ENCODE measurements around the gene APOBEC3B. TPM values are rescaled to one million over a fixed set of nuclear protein-coding genes. Genes with fewer than 3 reads are reported as not detected.
"Not testable (repeated sequence)": the region's sequence is repeated elsewhere in the genome, so short reads cannot be mapped to it uniquely, and the experiment has no call there.

The APOBEC3B gene
- total RNA-seq, 1 donor from 2014 or later = 67.3 TPM

DNA sequence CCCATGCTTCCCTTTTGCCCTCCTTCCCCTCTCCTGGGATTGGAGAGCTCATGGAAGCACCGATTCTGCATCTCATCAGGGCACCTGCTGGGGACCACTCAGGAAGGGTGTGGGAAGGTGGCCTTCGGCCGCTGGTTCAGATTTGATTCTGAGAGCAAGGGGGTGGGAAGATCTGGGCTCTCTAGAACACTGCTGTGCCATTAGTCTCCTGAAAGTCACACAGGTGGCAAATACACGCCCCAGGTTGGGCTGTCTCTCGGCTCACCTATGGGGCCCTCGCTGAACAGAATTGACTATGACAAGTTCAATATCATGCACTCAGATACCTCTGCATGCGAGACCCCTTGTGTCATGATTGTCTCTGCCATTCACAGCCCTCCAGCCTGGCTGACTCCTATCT, 37.5 kb upstream of the APOBEC3B start:
- no peak for DNase-seq (ENCODE audit: low read depth)
- no peak overlapping the region for H3K4me3 ChIP-seq (ENCODE audit: low read depth, low read length)
- TF ChIP-seq, protein P1, sequence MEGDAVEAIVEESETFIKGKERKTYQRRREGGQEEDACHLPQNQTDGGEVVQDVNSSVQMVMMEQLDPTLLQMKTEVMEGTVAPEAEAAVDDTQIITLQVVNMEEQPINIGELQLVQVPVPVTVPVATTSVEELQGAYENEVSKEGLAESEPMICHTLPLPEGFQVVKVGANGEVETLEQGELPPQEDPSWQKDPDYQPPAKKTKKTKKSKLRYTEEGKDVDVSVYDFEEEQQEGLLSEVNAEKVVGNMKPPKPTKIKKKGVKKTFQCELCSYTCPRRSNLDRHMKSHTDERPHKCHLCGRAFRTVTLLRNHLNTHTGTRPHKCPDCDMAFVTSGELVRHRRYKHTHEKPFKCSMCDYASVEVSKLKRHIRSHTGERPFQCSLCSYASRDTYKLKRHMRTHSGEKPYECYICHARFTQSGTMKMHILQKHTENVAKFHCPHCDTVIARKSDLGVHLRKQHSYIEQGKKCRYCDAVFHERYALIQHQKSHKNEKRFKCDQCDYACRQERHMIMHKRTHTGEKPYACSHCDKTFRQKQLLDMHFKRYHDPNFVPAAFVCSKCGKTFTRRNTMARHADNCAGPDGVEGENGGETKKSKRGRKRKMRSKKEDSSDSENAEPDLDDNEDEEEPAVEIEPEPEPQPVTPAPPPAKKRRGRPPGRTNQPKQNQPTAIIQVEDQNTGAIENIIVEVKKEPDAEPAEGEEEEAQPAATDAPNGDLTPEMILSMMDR (conservative IDR thresholded peaks at IDR 0.05; ENCODE audit: low read depth, low read length) = no peak

DNA sequence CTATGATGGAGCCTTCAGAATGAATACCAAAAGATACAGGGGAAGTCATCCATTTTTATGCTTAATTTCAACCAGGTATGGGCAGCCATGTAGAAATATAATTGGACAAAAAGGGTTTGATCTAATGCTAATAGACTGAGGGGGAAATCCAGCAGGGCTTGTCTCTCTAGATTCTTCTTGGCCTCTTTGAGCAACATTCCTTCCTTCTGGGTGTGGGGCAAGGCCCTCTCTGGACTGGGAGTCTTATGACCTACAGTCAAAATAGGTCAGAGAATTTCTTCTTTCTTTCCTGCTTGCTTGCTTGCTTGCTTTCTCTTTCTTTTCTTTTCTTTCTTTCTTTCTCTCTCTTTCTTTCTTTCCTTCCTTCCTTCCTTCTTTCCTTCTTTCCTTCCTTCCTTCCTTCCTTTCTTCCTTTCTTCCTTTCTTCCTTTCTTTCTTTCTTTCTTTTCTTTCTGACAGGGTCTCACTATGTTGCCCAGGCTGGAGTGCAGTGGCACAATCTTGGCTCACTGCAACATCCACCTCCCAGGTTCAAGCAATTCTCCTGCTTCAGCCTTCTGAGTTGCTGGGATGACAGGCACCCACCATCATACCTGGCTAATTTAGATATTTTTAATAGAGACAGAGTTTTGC, 36.3 kb upstream of the APOBEC3B start:
- H3K4me3 ChIP-seq (ENCODE audit: low read depth, low read length); DNase-seq (ENCODE audit: low read depth): not testable (repeated sequence)

DNA sequence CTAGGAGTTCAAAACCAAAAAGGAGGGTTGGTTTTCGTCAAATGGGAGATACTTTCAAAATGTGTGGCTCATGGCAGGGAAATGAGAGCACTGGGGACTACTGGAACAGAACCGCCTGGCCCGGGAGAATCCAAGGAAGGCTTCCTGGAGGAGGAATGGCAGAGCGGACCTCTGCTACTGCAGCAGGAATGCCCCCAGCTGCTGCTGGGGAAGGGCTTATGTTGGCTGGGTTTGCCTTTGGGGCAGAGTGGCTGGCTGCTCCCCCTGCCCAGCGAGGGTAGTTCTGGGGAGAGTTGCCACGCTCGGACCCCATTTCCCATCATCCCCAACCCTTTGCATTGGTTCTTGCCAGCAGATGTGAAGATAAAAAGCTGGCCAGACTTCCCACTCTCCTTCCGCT, 35.4 kb upstream of the APOBEC3B start:
- H3K4me3 ChIP-seq (ENCODE audit: low read depth, low read length) = no peak overlapping the region
- TF ChIP-seq, protein P1 (conservative IDR thresholded peaks at IDR 0.05; ENCODE audit: low read depth, low read length) = no peak
- no peak for DNase-seq (ENCODE audit: low read depth)

DNA sequence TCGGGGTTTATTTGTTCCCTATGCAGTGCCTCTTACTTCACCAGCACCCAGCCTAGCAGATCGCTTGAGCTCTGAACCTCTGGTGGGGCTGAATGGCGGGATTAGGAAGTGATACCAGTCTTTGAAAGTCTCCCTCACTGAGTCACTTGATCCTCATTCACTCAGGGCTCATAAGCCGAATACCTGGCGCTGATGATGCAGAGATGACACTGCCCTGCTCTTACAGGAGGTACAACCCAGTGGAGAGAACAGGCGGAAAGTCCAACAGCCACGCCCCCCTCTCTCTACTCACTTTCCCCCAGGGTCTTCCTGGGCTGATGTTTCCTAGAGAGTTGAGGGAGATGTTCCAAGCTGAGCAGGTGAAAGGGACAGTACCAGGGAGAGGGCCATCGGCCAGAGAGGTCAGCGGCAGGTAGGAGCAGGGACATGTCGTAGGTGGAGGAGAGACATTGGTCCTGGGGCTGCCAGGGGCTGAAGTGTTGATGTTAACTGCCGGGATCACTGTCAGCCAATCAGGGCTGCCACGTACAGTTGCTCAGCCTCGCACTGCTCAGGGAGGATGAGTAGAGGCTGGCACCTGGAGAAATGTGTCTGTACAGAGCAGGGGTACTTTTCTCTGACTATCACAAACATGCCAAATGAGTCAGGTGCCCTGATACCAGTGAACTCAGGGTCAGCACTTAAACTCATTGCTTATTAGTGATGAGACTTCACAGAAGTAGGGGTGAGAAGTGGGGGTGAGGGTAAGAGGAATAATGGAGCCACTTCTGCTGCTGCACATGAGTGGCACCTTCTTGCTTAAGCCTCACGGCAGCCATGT, 34.6 kb upstream of the APOBEC3B start:
- TF ChIP-seq, protein P1 (conservative IDR thresholded peaks at IDR 0.05; ENCODE audit: low read depth, low read length) = no peak
- H3K4me3 ChIP-seq (ENCODE audit: low read depth, low read length) = no peak overlapping the region
- DNase-seq (ENCODE audit: low read depth) = no peak

DNA sequence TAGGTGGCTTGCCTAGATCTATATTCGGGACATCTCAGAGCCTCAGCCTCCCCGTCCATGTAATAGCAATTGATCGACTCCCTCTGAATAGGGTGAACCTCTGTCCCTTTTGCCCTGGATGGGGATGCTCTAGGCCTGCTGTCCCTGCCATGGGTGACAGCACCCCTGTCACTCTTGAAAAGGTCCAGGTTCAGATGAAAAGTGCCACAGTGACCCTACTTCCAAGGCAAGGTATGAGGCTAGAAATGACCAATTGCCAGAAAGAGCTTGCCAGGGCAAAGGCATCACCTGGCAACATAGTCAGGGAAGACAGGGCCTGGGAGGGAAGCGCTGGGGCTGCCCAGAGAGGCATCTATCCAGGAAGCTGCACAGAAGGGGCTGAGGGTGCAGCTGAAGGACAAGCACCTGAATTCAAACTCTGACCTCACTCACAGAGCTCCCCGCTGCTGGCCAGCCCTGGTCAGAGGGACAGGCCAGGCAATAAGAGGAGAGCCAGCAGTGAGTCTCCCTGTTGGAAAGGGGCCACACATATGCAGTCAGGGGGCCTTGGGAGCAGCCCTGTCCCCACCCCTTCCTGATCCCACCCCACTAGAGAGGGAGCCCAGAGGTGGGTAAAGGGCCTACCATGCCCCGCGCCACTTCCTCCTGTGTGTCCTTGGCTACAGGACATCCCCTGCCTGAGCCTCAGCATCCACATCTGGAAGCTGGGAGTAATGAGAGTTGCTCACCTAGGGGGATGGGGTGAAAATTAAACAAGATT, 33.8 kb upstream of the APOBEC3B start:
- H3K4me3 ChIP-seq (ENCODE audit: low read depth, low read length) = no peak overlapping the region
- TF ChIP-seq, protein P1 (conservative IDR thresholded peaks at IDR 0.05; ENCODE audit: low read depth, low read length) = no peak
- DNase-seq (ENCODE audit: low read depth) = no peak

DNA sequence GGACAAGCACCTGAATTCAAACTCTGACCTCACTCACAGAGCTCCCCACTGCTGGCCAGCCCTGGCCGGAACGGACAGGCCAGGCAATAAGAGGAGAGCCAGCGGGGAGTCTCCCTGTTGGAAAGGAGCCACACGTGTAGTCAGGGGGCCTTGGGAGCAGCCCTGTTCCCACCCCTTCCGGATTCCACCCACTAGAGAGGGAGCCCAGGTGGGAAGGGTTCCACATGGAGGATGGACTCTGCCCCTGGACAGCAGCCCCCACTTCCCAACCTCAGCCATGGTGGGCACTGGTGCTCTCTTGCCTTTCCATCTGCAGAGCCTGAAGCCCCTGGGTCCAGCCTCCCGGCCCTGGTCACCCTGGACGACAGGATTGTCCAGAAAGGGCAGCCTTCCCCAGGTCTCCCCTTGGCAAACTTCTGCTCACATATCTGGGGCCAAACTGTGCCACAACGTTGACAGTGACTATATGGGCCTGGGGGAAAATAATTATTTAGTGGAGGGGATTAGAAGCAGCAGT, 32.2 kb upstream of the APOBEC3B start:
- TF ChIP-seq, protein P1 (conservative IDR thresholded peaks at IDR 0.05; ENCODE audit: low read depth, low read length) = no peak
- DNase-seq (ENCODE audit: low read depth) = no peak

More for the DNA sequence above, 32.2 kb upstream of the APOBEC3B start:
- no peak overlapping the region for H3K4me3 ChIP-seq (ENCODE audit: low read depth, low read length)
